D341Med (cell line): ENCODE results near the gene KRTAP5-2.

Source experiments
- DNase-seq: peaks from one replicate; pipeline ENCODE4 v3.0.0; 2012; ENCODE audit warnings: low spot score

Gene KRTAP5-2

DNA sequence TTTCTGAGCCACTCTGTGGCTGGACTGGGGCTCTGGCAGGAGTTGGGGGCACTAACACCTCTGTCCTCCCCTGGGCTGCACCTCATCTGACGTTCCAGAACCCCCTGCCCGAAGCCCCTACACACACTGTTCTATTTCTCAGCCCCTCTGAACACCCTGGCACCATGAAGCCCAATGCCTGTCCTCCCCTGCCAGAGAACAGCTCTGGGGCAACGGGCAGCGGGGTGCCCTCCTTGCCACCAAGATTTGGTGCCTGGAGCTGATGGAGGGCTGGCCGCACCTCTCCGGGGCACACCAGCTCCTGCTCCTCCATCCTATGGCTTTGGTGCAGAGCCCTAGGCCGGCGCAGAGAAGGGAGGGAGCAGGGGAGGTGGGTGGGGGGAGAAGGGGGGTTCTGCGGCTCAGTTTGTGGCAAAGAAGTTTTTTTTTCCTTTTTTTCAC lies 42.4 kb downstream of the KRTAP5-2 start:
- DNase-seq: no peak

DNA sequence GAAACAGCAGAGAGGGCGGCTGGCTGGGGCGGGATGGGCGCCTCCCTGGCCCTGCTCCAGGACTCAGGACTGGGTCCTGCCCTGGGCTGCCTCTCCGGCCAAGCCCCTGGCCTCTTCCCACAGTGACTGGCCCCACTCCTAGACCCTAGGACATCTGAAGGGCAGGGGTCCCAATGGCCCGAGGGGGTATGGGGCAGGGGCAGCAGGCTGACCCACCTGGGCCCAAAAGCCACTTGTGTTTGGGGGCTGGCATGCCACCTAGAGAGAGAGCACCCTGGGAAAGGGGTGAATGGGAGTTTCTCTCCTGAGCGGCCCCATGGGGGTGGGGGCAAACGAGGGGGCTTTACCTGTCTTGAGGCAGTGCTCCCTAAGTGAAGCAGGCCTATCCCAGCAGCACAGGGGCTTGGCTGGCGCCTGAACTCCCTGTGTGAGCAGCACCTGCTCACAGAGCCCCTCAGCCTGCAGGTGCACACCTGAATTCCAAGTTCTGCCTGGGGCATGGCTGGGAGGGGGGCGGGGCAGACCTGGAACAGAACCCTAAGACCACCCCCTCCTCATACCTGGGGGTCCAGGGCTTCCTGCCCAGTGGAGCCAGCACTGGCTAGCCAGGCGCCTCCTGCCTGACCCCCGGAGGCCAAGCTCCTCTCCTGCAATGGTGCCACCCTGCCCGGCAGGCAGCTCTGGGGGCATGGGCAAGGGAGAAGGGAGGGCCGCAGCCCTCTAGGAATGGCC lies 42.9 kb downstream of the KRTAP5-2 start:
- no peak for DNase-seq

DNA sequence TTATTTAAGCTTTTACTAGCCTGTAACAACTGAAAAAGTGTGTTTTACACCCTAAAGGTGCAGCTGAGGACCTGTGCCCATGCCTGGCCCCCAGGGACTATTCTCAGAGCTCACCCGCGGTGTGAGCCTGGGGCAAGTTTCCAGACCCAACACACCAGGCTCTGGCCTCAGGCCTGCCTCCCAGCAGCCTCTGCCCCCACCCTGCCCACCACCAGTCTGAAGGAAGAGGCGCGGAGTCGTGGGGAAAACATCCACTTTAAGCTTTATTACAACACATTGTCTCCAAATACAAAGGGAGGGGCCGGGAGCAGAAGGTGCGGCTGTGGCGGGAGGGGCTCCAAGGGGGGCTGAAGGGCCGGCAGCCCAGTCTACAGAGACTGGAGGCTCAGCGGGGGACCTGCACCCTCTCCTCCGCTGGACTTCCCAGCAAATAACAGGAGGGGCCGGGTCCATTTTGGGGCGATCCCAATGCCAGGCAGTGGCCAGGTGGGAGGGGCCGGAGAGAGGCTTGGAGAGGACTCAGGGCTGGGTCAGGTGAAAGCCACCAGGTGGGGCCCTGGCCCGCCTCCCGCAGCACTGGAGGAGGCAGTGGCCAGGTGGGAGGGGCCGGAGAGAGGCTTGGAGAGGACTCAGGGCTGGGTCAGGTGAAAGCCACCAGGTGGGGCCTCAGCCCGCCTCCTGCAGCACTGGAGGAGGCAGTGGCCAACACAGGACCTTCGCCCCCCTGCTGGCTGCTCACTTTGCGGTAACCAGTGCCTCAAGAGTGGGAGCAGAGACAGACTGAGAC lies 44.1 kb downstream of the KRTAP5-2 start:
- DNase-seq: no peak

DNA sequence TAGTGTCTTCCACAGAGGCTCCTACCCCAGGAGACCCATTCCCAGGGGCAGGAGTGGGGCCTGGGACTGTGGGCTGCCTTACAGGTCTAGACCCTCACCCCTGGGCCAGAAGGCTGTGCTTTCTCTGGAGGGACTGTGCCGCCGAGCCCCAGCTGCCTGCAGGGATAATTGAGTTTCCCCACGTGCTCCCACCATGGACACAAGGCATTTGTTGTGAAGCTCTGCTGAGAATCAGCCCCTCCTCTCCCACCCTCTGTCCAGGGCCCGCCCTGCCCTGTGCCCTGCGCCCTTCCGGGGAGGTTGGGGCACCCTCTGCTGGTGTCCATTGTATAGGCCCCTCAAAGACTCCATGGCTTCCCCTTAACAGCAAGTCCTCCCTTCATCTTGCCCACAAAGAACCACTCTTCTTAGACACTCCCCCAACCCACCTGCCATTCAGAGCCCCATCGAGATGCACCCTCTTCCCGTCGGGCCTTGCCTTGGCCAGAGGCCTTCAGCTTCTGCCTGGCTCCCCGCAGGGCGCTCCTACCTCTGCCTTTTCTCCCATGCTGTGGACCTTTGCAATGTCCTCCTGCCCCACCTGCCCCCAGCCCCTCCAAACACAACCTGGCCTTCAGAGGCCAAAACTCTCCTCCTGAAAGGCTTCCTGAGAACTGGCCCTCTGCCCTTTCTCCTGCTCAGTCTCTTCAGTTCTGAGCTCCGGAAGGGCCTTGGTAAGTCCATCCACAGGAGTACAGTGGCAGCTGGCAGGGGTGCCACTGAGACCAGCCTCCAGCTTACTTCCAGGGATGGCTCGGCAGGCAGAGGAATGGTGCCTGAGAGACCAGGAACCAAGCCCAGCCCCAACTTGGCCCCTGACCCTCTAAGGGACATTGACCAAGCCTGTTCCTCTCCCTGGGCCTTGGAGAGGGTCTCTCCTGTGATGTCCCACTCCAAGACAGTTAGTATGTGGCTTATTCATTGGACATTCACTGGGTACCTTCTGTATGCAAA lies 48.5 kb downstream of the KRTAP5-2 start:
- no peak for DNase-seq

DNA sequence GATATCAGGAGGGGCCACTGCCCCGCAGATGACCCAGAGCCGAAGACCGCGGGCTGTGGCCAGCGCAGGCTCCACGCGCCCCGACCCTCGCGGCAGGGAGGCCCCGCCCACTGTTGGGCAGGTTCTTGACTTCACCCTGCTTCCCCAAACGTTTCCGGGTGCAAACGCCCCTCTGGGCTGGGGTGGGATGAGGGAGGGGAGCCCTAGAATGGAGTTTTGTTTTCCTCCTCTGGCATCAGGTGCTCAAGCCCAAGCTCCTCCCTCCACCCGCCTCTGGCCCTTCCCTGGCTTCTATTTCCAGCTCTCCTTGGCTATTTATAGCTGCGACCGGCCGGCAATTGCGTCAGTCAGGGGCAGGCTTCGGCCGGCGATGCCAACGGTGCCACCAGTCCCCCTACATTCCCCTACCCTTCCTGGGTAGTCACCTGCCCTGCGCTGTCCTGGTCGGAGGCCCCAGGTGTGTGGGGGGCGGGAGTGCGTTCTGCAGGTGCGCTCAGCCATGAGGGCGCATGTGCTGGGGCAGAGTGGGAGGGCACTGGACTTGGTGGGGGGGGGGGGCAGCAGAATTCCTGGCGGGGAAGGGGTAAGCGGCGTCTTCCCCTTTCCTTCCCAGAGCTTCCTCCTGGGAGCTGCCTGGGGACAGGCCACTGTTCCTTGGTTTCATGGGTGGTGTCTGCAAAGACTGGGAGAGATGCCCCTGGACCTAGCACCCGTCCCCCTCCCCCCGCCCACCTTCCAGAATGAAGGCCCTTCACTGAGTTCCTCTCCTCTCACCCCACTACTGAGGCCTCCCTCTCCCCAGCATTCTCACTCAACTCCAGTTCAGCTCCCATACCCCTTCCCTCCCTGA lies 49.6 kb downstream of the KRTAP5-2 start:
- DNase-seq: no peak

DNA sequence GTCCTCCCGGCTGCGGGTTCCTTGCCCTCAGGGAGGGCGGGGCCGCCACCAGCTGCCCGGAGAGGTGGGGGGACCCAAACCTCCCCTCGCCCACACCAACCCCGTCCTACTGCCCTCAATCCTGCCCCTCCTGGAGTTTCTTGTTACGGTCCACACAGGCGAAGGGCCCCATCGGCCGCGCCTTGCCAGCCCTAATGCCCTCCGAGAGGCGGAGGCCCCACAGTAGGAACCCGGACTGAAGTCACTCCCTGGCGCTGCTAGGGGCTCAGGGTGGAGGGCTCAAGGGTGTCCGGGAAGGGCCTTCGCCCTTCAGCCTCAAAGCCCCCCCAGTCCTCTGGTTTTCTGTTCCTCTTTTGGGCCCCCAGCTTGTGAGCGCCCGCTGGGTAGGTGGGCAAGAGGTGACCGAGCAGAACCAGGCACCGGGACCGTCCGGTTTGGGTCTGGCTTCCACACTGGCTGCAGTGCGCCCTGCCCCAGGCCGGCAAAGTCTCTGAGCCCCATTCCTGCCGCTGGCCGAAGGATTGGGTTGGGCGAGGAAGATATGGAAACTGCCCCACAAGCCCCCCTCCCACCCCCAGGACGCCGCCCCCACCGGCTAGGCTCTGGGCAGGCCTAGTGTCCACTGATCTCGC lies 50.5 kb downstream of the KRTAP5-2 start:
- DNase-seq: no peak
